PFSK-1 (cell line): ENCODE measurements around the gene TNNI3K.

Experiments
- POLR2AphosphoS5 ChIP-seq: IDR thresholded peaks from 2 replicates; pipeline ENCODE4 v1.6.1; 2012; ENCODE audit warnings: low read depth, mild to moderate bottlenecking, control low read depth, low read length, moderate library complexity
- SIN3A ChIP-seq: IDR thresholded peaks from 2 replicates; pipeline ENCODE4 v1.6.1; 2012; ENCODE audit warnings: mild to moderate bottlenecking, low read length, moderate library complexity, borderline replicate concordance; ENCODE audit not compliant: insufficient read depth
- TAF1 ChIP-seq: IDR thresholded peaks from 2 replicates; pipeline ENCODE4 v1.6.1; 2012; ENCODE audit warnings: low read length, control low read depth, borderline replicate concordance; ENCODE audit not compliant: insufficient read depth

GRCh38 chr1:74467786-74468377 is 232.7 kb downstream of the TNNI3K start:
- TF ChIP-seq POLR2AphosphoS5, result no peak
- TF ChIP-seq SIN3A, result no peak
- no peak for TF ChIP-seq TAF1
